GM21360 (cell line): ENCODE results near the gene MAPRE2.
"Not testable (repeated sequence)": the region's sequence is repeated elsewhere in the genome, so short reads cannot be mapped to it uniquely, and the experiment has no call there.

Experiments
- ATAC-seq: cut with Tn5 transposase; IDR thresholded peaks from one replicate; pipeline ENCODE4 v1.9.1; 2021; ENCODE audit warnings: mild to moderate bottlenecking, moderate library complexity; ENCODE audit not compliant: unreplicated experiment

The MAPRE2 gene

GRCh38 chr18:35089382-35089781 lies 48.2 kb downstream of the MAPRE2 start:
- ATAC-seq, result no peak

- ATAC-seq, result no peak
Measured at GRCh38 chr18:35089891-35090550, 48.8 kb downstream of the MAPRE2 start.

GRCh38 chr18:35091841-35092240 lies 50.6 kb downstream of the MAPRE2 start:
- no peak for ATAC-seq

- ATAC-seq, result peak; percentile 84
Measured at GRCh38 chr18:35095983-35096676, 54.9 kb downstream of the MAPRE2 start.

GRCh38 chr18:35096677-35097011 lies 55.4 kb downstream of the MAPRE2 start:
- no peak for ATAC-seq

- no peak for ATAC-seq
Measured at GRCh38 chr18:35097195-35097594, 56.0 kb downstream of the MAPRE2 start.

- no peak for ATAC-seq
Measured at GRCh38 chr18:35097763-35098162, 56.5 kb downstream of the MAPRE2 start.

GRCh38 chr18:35099911-35100310 lies 58.7 kb downstream of the MAPRE2 start:
- no peak for ATAC-seq

GRCh38 chr18:35104391-35105051 lies 63.3 kb downstream of the MAPRE2 start:
- ATAC-seq, result no peak

GRCh38 chr18:35106013-35106844 lies 65.0 kb downstream of the MAPRE2 start:
- no peak for ATAC-seq

- ATAC-seq, result no peak
Measured at GRCh38 chr18:35106845-35107148, 65.6 kb downstream of the MAPRE2 start.

- ATAC-seq, result no peak
Measured at GRCh38 chr18:35107216-35107615, 66.0 kb downstream of the MAPRE2 start.

GRCh38 chr18:35108088-35108487 lies 66.9 kb downstream of the MAPRE2 start:
- ATAC-seq, result not testable (repeated sequence)

GRCh38 chr18:35110059-35110458 lies 68.8 kb downstream of the MAPRE2 start:
- ATAC-seq, result no peak

GRCh38 chr18:35110554-35111485 lies 69.6 kb downstream of the MAPRE2 start:
- ATAC-seq, result no peak

- no peak for ATAC-seq
Measured at GRCh38 chr18:35112696-35113095, 71.5 kb downstream of the MAPRE2 start.

- no peak for ATAC-seq
Measured at GRCh38 chr18:35114305-35114704, 73.1 kb downstream of the MAPRE2 start.

GRCh38 chr18:35116784-35117318 lies 75.6 kb downstream of the MAPRE2 start:
- ATAC-seq, result no peak

- ATAC-seq, result no peak
Measured at GRCh38 chr18:35117372-35117771, 76.2 kb downstream of the MAPRE2 start.

GRCh38 chr18:35117951-35118411 lies 76.8 kb downstream of the MAPRE2 start:
- ATAC-seq, result no peak
